Right atrium auricular region (tissue), 2 donors: ENCODE data around the gene ANO7. TPM values are rescaled to one million over a fixed set of nuclear protein-coding genes. Genes with fewer than 3 reads are reported as not detected.

ENCODE experiments used
- DNase-seq: peaks from one replicate; pipeline ENCODE4 v3.0.0-alpha.2; 2019; ENCODE audit warnings: low spot score
- H3K27ac ChIP-seq, 2 donors: fragments of 200-600 bp; sonication (generic); 1 replicate in 1 of 2; 2 replicates in 1 of 2; pipeline ENCODE4 v1.5.1; 2016 to 2019
- H3K27me3 ChIP-seq, 2 donors: fragments of 200-600 bp; sonication (generic); one replicate each; pipeline versions ENCODE4 v1.5.1 to v1.6.0; 2017 to 2019
- H3K36me3 ChIP-seq: fragments of 200-600 bp; sonication (generic); one replicate; pipeline ENCODE4 v1.5.1; 2016
- H3K4me1 ChIP-seq, 2 donors: fragments of 200-600 bp; sonication (generic); one replicate each; pipeline versions ENCODE4 v1.5.1 to v1.6.0; 2017 to 2019
- H3K4me3 ChIP-seq, 2 donors: fragments of 200-600 bp; sonication (generic); 1 replicate in 1 of 2; 2 replicates in 1 of 2; pipeline ENCODE4 v1.5.1; 2017 to 2019; ENCODE audit warnings: mild to moderate bottlenecking in 1 of 2, moderate library complexity in 1 of 2
- H3K9me3 ChIP-seq, 2 donors: fragments of 200-600 bp; sonication (generic); one replicate each; pipeline ENCODE4 v1.5.1; 2019
- total RNA-seq, 2 donors: library from RNA; depleted of rRNA; stranded (reverse); fragments of >200 nt; gene quantifications; one replicate each; pipeline ENCODE4 v1.1.0, GENCODE V29; 2016
- TF ChIP-seq, protein P1 (sequence below), 2 donors: fragments of 200-600 bp; sonication (generic); IDR thresholded peaks; one replicate each; pipeline ENCODE4 v1.5.1; 2019; ENCODE audit warnings: antibody characterized with exemption in 2 of 2

The ANO7 gene
- total RNA-seq, 2 donors from 2014 or later: 1.1 to 1.3 TPM

DNA sequence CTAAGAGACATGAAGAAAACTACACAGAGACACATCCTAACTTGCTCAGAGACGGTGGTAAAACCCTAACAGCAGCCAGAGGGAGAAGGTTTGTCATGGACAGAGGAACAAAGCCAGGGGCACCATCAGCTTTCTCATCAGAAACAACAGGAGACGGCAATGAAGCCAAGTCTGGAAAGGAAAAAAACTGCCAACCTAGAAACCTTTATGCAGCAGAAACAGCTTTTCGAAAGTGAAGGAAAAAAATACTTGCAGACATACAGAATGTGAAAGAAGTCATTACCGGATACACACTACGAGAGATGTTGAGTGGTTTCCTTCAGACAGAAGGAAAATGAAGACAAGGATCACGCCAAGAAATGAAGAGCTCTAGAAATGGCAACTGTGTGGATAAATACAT lies 55.9 kb downstream of the ANO7 start:
- Histone ChIP-seq H3K4me1 (no peaks in the 10 kb centered on the region), H3K36me3 (peaks cover 98% of the 10 kb centered on the region), H3K27me3 (no peaks in the 10 kb centered on the region), H3K9me3 (no peaks in the 10 kb centered on the region), H3K27ac (no peak overlapping the region), H3K4me3 (no peak overlapping the region)
- TF ChIP-seq, protein P1, sequence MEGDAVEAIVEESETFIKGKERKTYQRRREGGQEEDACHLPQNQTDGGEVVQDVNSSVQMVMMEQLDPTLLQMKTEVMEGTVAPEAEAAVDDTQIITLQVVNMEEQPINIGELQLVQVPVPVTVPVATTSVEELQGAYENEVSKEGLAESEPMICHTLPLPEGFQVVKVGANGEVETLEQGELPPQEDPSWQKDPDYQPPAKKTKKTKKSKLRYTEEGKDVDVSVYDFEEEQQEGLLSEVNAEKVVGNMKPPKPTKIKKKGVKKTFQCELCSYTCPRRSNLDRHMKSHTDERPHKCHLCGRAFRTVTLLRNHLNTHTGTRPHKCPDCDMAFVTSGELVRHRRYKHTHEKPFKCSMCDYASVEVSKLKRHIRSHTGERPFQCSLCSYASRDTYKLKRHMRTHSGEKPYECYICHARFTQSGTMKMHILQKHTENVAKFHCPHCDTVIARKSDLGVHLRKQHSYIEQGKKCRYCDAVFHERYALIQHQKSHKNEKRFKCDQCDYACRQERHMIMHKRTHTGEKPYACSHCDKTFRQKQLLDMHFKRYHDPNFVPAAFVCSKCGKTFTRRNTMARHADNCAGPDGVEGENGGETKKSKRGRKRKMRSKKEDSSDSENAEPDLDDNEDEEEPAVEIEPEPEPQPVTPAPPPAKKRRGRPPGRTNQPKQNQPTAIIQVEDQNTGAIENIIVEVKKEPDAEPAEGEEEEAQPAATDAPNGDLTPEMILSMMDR (IDR thresholded peaks at IDR 0.05): no peak
- DNase-seq: no peak

DNA sequence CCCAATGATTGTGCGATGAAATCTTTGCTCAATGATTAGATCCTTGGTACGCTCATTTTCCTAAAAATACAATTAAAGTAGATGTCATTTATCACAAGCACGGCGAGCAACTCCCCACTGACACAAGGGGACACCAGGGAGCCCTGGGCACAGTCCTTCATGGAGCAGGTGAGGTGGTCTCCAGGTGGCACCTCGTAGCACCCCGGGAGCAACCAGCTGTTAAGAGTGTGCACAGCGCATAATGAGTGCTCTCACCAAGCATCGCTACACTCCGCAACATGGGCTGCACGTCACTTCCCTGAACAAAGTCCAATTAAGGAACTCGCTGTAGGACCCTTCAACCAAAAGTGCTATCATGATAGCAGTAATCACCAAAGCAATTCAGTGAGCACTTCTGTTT lies 59.8 kb downstream of the ANO7 start:
- H3K27ac ChIP-seq: no peak overlapping the region
- TF ChIP-seq, protein P1 (IDR thresholded peaks at IDR 0.05): no peak
- DNase-seq: no peak
- H3K9me3 ChIP-seq: no peaks in the 10 kb centered on the region
- no peak overlapping the region for H3K4me3 ChIP-seq
- H3K27me3 ChIP-seq: no peaks in the 10 kb centered on the region
- H3K4me1 ChIP-seq: no peaks in the 10 kb centered on the region
- H3K36me3 ChIP-seq: peaks cover 100% of the 10 kb centered on the region

DNA sequence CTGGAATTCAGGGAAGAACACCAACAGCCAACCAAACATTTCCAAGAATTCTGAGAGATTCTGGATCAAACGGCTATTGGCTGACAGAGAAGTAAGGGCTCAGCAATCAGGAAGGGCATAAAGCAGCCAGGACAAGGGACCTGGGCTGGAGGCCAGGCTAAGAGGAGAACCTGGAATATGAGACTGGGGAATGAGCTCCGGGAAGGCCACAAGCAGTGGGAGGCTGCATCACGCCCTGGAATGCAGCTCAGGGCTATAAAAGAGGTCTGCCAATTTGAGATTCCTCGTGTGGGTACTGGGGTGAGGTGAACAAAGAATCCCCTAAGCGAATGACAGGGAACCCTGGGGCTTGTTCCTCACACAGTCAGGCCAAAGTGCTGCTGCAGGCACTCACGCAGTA lies 60.4 kb downstream of the ANO7 start:
- TF ChIP-seq, protein P1 (IDR thresholded peaks at IDR 0.05): no peak
- Histone ChIP-seq H3K27me3 (no peaks in the 10 kb centered on the region), H3K9me3 (no peaks in the 10 kb centered on the region), H3K4me3 (no peak overlapping the region), H3K4me1 (no peaks in the 10 kb centered on the region), H3K36me3 (peaks cover 100% of the 10 kb centered on the region), H3K27ac (no peak overlapping the region)
- DNase-seq: no peak

DNA sequence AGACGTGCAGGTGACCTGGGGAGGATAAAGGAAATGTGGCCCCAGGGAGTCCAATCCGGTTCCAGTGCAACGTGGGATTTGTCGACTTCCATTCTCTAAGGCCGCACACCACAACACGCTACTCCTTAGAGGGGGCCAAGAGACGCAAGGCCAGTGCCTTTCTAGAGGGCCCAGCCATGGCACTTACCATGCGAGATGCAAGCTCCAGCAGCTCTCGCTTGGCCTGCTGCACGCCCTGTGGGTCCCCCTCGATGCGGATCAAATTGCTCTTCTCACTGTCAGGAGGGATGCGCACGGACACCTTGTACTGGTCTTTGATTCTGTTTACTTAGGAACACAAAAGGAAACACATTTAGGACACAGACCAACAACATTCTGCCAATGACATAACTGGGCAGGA lies 61.2 kb downstream of the ANO7 start:
- Histone ChIP-seq H3K4me3 (no peak overlapping the region), H3K4me1 (no peaks in the 10 kb centered on the region), H3K36me3 (peaks cover 100% of the 10 kb centered on the region), H3K27me3 (no peaks in the 10 kb centered on the region), H3K9me3 (no peaks in the 10 kb centered on the region), H3K27ac (no peak overlapping the region)
- no peak for DNase-seq
- TF ChIP-seq, protein P1 (IDR thresholded peaks at IDR 0.05): no peak

DNA sequence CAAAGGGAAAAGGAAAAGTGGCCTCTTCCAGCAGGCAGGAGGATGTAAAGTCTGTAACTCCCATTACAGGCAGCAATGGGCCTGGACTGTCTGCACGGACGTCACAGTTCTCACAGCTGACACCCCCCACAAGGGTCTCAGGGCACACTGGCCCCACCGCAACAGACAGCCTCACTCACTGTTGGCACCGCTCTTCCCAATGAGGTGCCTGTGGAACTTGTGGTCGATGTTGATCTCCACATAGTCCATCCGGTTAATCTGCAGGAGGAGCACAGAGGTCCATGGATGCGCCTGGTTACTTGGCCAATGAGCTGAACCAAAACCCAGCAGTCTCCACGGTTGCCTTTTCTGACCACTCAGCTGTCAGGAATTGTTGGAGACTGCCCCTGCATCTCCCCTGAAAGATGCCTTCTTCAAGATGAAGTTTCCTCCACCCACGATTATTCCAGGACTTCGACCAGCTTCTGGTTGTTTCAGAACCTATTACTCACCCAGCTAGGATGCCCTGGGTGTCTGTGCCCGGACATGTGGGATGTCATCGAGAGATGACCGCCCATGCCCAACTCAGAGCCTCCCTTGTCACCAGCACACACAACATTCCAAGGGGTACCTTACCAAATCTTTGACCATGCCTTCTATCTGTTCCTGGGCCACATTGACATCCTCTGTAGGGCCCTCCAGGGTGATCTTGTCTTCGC lies 64.5 kb downstream of the ANO7 start:
- Histone ChIP-seq H3K4me3 (no peak overlapping the region), H3K9me3 (no peaks in the 10 kb centered on the region), H3K4me1 (no peaks in the 10 kb centered on the region), H3K27ac (no peak overlapping the region), H3K36me3 (peaks cover 100% of the 10 kb centered on the region), H3K27me3 (no peaks in the 10 kb centered on the region)
- TF ChIP-seq, protein P1 (IDR thresholded peaks at IDR 0.05): no peak
- DNase-seq: no peak

DNA sequence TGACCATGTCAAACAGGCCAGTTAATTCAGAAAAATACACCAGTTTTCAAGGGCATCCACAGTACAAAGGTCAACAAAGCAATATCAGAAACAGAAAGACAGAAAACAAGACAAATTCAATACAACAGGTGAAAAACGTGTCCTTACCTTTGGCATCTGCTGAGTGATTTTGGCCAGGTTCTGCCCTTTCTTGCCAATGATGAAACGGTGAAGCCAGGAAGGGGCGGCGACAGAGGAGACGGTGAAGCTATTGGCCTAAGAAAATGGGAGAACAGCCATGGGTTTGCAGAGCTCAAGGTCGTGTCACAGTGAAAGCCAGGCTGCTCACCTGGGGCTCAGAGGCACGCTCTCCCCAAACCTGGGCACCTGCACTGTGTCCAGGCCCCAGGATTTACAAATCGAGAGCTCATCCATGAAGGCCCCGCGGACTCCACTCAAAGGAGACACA lies 66.5 kb downstream of the ANO7 start:
- no peaks in the 10 kb centered on the region for H3K9me3 ChIP-seq
- no peak overlapping the region for H3K4me3 ChIP-seq
- H3K27ac ChIP-seq: no peak overlapping the region
- no peaks in the 10 kb centered on the region for H3K27me3 ChIP-seq
- no peak for DNase-seq
- no peaks in the 10 kb centered on the region for H3K4me1 ChIP-seq
- H3K36me3 ChIP-seq: peaks cover 98% of the 10 kb centered on the region
- TF ChIP-seq, protein P1 (IDR thresholded peaks at IDR 0.05): no peak
